GM23338 (cell line): Measurements from ENCODE around the gene TRMT13. TPM values are rescaled to one million over a fixed set of nuclear protein-coding genes. Genes with fewer than 3 reads are reported as not detected.

ENCODE experiments used
- ATAC-seq: fragments of 200-7000 bp; cut with Tn5 transposase; 3 replicates; pipeline ENCODE4 v1.9.1; 2020
- DNase-seq: peaks from one replicate; pipeline ENCODE4 v3.0.0-alpha.2; 2015; ENCODE audit warnings: low spot score
- H2AFZ ChIP-seq: fragments of 200-600 bp; sonication (generic); 2 replicates; pipeline ENCODE4 v1.8.0; 2016; ENCODE audit warnings: antibody characterized with exemption, mild to moderate bottlenecking, moderate library complexity
- H3F3A ChIP-seq: fragments of 200-600 bp; sonication (generic); replicated peaks from 2 replicates; pipeline ENCODE4 v1.8.0; 2017; ENCODE audit warnings: antibody characterized with exemption, mixed run types, low read depth
- H3K27ac ChIP-seq: fragments of 200-600 bp; sonication (generic); 2 replicates; pipeline ENCODE4 v1.6.1; 2016; ENCODE audit warnings: low read depth
- H3K27me3 ChIP-seq: fragments of 200-600 bp; sonication (generic); 2 replicates; pipeline ENCODE4 v1.8.0; 2016; ENCODE audit warnings: mild to moderate bottlenecking, mixed run types, moderate library complexity; ENCODE audit not compliant: insufficient read depth
- H3K36me3 ChIP-seq: fragments of 200-600 bp; sonication (generic); 2 replicates; pipeline ENCODE4 v1.8.0; 2016; ENCODE audit warnings: mild to moderate bottlenecking; ENCODE audit not compliant: insufficient read depth
- H3K4me1 ChIP-seq: fragments of 200-600 bp; sonication (generic); 2 replicates; pipeline ENCODE4 v1.8.0; 2016; ENCODE audit warnings: mild to moderate bottlenecking, moderate library complexity; ENCODE audit not compliant: insufficient read depth
- H3K4me2 ChIP-seq: fragments of 200-600 bp; sonication (generic); 2 replicates; pipeline ENCODE4 v1.7.1; 2017; ENCODE audit warnings: mixed run types
- H3K4me3 ChIP-seq: fragments of 200-600 bp; sonication (generic); 2 replicates; pipeline ENCODE4 v1.6.1; 2016; ENCODE audit warnings: mixed run types
- H3K79me2 ChIP-seq: fragments of 200-600 bp; sonication (generic); replicated peaks from 2 replicates; pipeline ENCODE4 v1.8.0; 2017; ENCODE audit warnings: mild to moderate bottlenecking; ENCODE audit not compliant: insufficient read depth
- H3K9me2 ChIP-seq: fragments of 200-600 bp; sonication (generic); 2 replicates; pipeline ENCODE4 v1.8.0; 2017; ENCODE audit not compliant: insufficient read depth
- H4K20me1 ChIP-seq: fragments of 200-600 bp; sonication (generic); replicated peaks from 2 replicates; pipeline ENCODE4 v1.8.0; 2017; ENCODE audit warnings: mild to moderate bottlenecking; ENCODE audit not compliant: insufficient read depth
- H3K27ac Mint-ChIP-seq: 2 replicates; pipeline ENCODE4 v1.8.0; 2020; ENCODE audit warnings: inconsistent platforms, mild to moderate bottlenecking, moderate library complexity, mixed read lengths
- H3K27me3 Mint-ChIP-seq: 3 replicates; pipeline ENCODE4 v1.8.0; 2022; ENCODE audit warnings: low read depth, mild to moderate bottlenecking, moderate library complexity, mixed read lengths, inconsistent platforms; ENCODE audit not compliant: insufficient read depth, poor library complexity
- H3K36me3 Mint-ChIP-seq: 3 replicates; pipeline ENCODE4 v1.8.0; 2021; ENCODE audit warnings: low read depth, mild to moderate bottlenecking, inconsistent platforms, moderate library complexity, mixed read lengths
- H3K4me1 Mint-ChIP-seq: 3 replicates; pipeline ENCODE4 v1.8.0; 2020; ENCODE audit warnings: mild to moderate bottlenecking, inconsistent platforms, mixed read lengths
- H3K4me3 Mint-ChIP-seq: 3 replicates; pipeline ENCODE4 v1.8.0; 2021; ENCODE audit warnings: moderate library complexity, mild to moderate bottlenecking, inconsistent platforms, mixed read lengths
- H3K9me3 Mint-ChIP-seq: 3 replicates; pipeline ENCODE4 v1.8.0; 2020; ENCODE audit warnings: moderate library complexity, mild to moderate bottlenecking, inconsistent platforms, mixed read lengths
- CREB1 ChIP-seq: fragments of 250-450 bp; sonication (Bioruptor Pico); IDR thresholded peaks from 2 replicates; pipeline ENCODE4 v1.5.0; 2020; ENCODE audit warnings: low read depth, mild to moderate bottlenecking, moderate library complexity
- EZH2 ChIP-seq: fragments of 200-600 bp; sonication (generic); IDR thresholded peaks from one replicate; pipeline ENCODE4 v1.8.0; 2017; ENCODE audit warnings: antibody characterized with exemption, mild to moderate bottlenecking, low read depth; ENCODE audit not compliant: unreplicated experiment
- EZH2phosphoT487 ChIP-seq: fragments of 200-600 bp; sonication (generic); IDR thresholded peaks from one replicate; pipeline ENCODE4 v1.8.1; 2018; ENCODE audit warnings: antibody characterized with exemption; ENCODE audit not compliant: unreplicated experiment
- JUNB ChIP-seq: IDR thresholded peaks from one replicate; pipeline ENCODE4 v1.6.1; 2016; ENCODE audit warnings: antibody characterized with exemption; ENCODE audit not compliant: unreplicated experiment
- NANOG ChIP-seq: IDR thresholded peaks from 2 replicates; pipeline ENCODE4 v1.6.1; 2016; ENCODE audit warnings: antibody characterized with exemption, borderline replicate concordance
- POLR2AphosphoS5 ChIP-seq: IDR thresholded peaks from 2 replicates; pipeline ENCODE4 v1.6.1; 2016; ENCODE audit warnings: antibody characterized with exemption, low read depth
- STAT1 ChIP-seq: IDR thresholded peaks from one replicate; pipeline ENCODE4 v1.6.1; 2016; ENCODE audit warnings: antibody characterized with exemption; ENCODE audit not compliant: unreplicated experiment
- ZNF114 ChIP-seq: fragments of 250-450 bp; sonication (Bioruptor Pico); IDR thresholded peaks from 2 replicates; pipeline ENCODE4 v1.5.0; 2020; ENCODE audit warnings: mild to moderate bottlenecking, moderate library complexity
- ZNF331 ChIP-seq: fragments of 250-450 bp; sonication (Bioruptor Pico); IDR thresholded peaks from 2 replicates; pipeline ENCODE4 v1.5.0; 2020; ENCODE audit warnings: low read depth, mild to moderate bottlenecking, moderate library complexity
- polyA plus RNA-seq: library from polyadenylated mRNA; unstranded; fragments of >200 nt; fragmentation: Nextera tagmentation; extraction: Ambion mirVana; gene quantifications from 2 replicates; pipeline ENCODE4 v1.2.1, GENCODE V29; 2016
- total RNA-seq: library from RNA; depleted of rRNA; stranded (reverse); fragments of >200 nt; shearing (Covaris generic); gene quantifications from 2 replicates; pipeline ENCODE4 v1.2.3, GENCODE V29; 2014
- TF ChIP-seq, protein P1 (sequence below): IDR thresholded peaks from one replicate; pipeline ENCODE4 v1.6.1; 2018; ENCODE audit warnings: antibody characterized with exemption; ENCODE audit not compliant: unreplicated experiment
- TF ChIP-seq, protein P2 (sequence below): fragments of 250-450 bp; sonication (Bioruptor Pico); IDR thresholded peaks from 2 replicates; pipeline ENCODE4 v1.5.0; 2020; ENCODE audit warnings: mild to moderate bottlenecking, moderate library complexity
- TF ChIP-seq, protein P3 (sequence below): IDR thresholded peaks from 2 replicates; pipeline ENCODE4 v1.6.1; 2016; ENCODE audit warnings: antibody characterized with exemption
- TF ChIP-seq, protein P4 (sequence below), 2 experiments: fragments of 200-600 bp in 1 of 2; sonication (generic) in 1 of 2; conservative IDR thresholded peaks; 2 replicates each; pipeline versions ENCODE4 v1.5.1 to v1.6.1; 2016 to 2017; ENCODE audit warnings: antibody characterized with exemption in 2 of 2, low read depth in 2 of 2, mild to moderate bottlenecking in 2 of 2, moderate library complexity in 1 of 2

Gene TRMT13
- total and polyA plus RNA-seq, 2 experiments from 2014 or later = 14.5 to 22.8 TPM

DNA sequence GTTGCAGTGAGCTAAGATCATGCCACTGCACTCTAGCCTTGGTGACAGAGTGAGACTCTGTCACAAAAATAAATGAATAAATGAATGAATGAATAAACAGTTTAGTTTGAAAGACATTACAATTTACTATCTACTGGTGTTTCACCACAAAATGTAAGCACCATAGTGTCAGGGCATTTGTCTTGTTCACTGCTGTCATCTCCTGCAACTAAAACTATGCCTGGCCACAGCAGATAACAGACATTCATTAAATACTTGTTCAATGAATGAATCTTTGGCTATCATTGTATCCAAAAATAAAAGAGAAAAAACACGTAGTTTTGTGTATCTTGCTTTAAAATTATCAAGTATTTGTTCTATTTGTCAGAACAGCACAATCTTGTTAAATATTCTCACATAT is 32.8 kb upstream of the TRMT13 start:
- H3K4me2 ChIP-seq = no peak overlapping the region
- ATAC-seq = no peak
- H3K36me3 ChIP-seq = peaks cover 9% of the 10 kb centered on the region; the same call in 1 of the 2 replicates
- H3K9me2 ChIP-seq = no peaks in the 10 kb centered on the region
- Mint-ChIP-seq H3K4me3 (no peak overlapping the region), H3K36me3 (peaks cover 75% of the 10 kb centered on the region), H3K27me3 (peaks cover 1% of the 10 kb centered on the region), H3K4me1 (no peaks in the 10 kb centered on the region), H3K27ac (no peak overlapping the region), H3K9me3 (no peaks in the 10 kb centered on the region)
- H3K4me1 ChIP-seq = peaks cover 9% of the 10 kb centered on the region
- no peak overlapping the region for H2AFZ ChIP-seq
- H4K20me1 ChIP-seq = no peaks in the 10 kb centered on the region
- H3K27ac ChIP-seq = no peak overlapping the region
- no peak for DNase-seq
- no peaks in the 10 kb centered on the region for H3K79me2 ChIP-seq
- no peaks in the 10 kb centered on the region for H3F3A ChIP-seq
- no peak overlapping the region for H3K4me3 ChIP-seq
- no peaks in the 10 kb centered on the region for H3K27me3 ChIP-seq
- TF ChIP-seq, protein P1, sequence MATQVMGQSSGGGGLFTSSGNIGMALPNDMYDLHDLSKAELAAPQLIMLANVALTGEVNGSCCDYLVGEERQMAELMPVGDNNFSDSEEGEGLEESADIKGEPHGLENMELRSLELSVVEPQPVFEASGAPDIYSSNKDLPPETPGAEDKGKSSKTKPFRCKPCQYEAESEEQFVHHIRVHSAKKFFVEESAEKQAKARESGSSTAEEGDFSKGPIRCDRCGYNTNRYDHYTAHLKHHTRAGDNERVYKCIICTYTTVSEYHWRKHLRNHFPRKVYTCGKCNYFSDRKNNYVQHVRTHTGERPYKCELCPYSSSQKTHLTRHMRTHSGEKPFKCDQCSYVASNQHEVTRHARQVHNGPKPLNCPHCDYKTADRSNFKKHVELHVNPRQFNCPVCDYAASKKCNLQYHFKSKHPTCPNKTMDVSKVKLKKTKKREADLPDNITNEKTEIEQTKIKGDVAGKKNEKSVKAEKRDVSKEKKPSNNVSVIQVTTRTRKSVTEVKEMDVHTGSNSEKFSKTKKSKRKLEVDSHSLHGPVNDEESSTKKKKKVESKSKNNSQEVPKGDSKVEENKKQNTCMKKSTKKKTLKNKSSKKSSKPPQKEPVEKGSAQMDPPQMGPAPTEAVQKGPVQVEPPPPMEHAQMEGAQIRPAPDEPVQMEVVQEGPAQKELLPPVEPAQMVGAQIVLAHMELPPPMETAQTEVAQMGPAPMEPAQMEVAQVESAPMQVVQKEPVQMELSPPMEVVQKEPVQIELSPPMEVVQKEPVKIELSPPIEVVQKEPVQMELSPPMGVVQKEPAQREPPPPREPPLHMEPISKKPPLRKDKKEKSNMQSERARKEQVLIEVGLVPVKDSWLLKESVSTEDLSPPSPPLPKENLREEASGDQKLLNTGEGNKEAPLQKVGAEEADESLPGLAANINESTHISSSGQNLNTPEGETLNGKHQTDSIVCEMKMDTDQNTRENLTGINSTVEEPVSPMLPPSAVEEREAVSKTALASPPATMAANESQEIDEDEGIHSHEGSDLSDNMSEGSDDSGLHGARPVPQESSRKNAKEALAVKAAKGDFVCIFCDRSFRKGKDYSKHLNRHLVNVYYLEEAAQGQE = no peak
- TF ChIP-seq, protein P2, sequence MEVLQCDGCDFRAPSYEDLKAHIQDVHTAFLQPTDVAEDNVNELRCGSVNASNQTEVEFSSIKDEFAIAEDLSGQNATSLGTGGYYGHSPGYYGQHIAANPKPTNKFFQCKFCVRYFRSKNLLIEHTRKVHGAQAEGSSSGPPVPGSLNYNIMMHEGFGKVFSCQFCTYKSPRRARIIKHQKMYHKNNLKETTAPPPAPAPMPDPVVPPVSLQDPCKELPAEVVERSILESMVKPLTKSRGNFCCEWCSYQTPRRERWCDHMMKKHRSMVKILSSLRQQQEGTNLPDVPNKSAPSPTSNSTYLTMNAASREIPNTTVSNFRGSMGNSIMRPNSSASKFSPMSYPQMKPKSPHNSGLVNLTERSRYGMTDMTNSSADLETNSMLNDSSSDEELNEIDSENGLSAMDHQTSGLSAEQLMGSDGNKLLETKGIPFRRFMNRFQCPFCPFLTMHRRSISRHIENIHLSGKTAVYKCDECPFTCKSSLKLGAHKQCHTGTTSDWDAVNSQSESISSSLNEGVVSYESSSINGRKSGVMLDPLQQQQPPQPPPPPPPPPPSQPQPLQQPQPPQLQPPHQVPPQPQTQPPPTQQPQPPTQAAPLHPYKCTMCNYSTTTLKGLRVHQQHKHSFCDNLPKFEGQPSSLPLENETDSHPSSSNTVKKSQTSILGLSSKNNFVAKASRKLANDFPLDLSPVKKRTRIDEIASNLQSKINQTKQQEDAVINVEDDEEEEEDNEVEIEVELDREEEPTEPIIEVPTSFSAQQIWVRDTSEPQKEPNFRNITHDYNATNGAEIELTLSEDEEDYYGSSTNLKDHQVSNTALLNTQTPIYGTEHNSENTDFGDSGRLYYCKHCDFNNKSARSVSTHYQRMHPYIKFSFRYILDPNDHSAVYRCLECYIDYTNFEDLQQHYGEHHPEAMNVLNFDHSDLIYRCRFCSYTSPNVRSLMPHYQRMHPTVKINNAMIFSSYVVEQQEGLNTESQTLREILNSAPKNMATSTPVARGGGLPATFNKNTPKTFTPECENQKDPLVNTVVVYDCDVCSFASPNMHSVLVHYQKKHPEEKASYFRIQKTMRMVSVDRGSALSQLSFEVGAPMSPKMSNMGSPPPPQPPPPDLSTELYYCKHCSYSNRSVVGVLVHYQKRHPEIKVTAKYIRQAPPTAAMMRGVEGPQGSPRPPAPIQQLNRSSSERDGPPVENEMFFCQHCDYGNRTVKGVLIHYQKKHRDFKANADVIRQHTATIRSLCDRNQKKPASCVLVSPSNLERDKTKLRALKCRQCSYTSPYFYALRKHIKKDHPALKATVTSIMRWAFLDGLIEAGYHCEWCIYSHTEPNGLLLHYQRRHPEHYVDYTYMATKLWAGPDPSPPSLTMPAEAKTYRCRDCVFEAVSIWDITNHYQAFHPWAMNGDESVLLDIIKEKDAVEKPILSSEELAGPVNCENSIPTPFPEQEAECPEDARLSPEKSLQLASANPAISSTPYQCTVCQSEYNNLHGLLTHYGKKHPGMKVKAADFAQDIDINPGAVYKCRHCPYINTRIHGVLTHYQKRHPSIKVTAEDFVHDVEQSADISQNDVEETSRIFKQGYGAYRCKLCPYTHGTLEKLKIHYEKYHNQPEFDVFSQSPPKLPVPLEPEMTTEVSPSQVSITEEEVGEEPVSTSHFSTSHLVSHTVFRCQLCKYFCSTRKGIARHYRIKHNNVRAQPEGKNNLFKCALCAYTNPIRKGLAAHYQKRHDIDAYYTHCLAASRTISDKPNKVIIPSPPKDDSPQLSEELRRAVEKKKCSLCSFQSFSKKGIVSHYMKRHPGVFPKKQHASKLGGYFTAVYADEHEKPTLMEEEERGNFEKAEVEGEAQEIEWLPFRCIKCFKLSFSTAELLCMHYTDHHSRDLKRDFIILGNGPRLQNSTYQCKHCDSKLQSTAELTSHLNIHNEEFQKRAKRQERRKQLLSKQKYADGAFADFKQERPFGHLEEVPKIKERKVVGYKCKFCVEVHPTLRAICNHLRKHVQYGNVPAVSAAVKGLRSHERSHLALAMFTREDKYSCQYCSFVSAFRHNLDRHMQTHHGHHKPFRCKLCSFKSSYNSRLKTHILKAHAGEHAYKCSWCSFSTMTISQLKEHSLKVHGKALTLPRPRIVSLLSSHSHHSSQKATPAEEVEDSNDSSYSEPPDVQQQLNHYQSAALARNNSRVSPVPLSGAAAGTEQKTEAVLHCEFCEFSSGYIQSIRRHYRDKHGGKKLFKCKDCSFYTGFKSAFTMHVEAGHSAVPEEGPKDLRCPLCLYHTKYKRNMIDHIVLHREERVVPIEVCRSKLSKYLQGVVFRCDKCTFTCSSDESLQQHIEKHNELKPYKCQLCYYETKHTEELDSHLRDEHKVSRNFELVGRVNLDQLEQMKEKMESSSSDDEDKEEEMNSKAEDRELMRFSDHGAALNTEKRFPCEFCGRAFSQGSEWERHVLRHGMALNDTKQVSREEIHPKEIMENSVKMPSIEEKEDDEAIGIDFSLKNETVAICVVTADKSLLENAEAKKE (CRISPR knock-in tag) = no peak
- TF ChIP-seq EZH2 (no peak), STAT1 (no peak), ZNF114 (no peak), JUNB (no peak), POLR2AphosphoS5 (no peak), NANOG (no peak), CREB1 (CRISPR knock-in tag) (no peak), ZNF331 (CRISPR knock-in tag) (no peak), EZH2phosphoT487 (no peak)
- TF ChIP-seq, protein P3, sequence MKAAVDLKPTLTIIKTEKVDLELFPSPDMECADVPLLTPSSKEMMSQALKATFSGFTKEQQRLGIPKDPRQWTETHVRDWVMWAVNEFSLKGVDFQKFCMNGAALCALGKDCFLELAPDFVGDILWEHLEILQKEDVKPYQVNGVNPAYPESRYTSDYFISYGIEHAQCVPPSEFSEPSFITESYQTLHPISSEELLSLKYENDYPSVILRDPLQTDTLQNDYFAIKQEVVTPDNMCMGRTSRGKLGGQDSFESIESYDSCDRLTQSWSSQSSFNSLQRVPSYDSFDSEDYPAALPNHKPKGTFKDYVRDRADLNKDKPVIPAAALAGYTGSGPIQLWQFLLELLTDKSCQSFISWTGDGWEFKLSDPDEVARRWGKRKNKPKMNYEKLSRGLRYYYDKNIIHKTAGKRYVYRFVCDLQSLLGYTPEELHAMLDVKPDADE = no peak
- TF ChIP-seq, protein P4, sequence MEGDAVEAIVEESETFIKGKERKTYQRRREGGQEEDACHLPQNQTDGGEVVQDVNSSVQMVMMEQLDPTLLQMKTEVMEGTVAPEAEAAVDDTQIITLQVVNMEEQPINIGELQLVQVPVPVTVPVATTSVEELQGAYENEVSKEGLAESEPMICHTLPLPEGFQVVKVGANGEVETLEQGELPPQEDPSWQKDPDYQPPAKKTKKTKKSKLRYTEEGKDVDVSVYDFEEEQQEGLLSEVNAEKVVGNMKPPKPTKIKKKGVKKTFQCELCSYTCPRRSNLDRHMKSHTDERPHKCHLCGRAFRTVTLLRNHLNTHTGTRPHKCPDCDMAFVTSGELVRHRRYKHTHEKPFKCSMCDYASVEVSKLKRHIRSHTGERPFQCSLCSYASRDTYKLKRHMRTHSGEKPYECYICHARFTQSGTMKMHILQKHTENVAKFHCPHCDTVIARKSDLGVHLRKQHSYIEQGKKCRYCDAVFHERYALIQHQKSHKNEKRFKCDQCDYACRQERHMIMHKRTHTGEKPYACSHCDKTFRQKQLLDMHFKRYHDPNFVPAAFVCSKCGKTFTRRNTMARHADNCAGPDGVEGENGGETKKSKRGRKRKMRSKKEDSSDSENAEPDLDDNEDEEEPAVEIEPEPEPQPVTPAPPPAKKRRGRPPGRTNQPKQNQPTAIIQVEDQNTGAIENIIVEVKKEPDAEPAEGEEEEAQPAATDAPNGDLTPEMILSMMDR (conservative IDR thresholded peaks at IDR 0.05; ENCODE audit: low read depth in 2 of 2) = no peak
